IMR-90 (cell line): ENCODE measurements around the gene TBC1D22A. TPM values are rescaled to one million over a fixed set of nuclear protein-coding genes. Genes with fewer than 3 reads are reported as not detected.

ENCODE experiments used
- ATAC-seq: fragments of 200-7000 bp; cut with Tn5 transposase; 2 replicates; pipeline ENCODE4 v1.9.1; 2020; ENCODE audit warnings: low read depth, mild to moderate bottlenecking, moderate library complexity
- BruUV-seq: library from RNA; stranded (reverse); fragments of 400-500 nt; replicated peaks from 2 replicates; lab custom pipeline; 2021; lab: Mats Ljungman, UMichigan
- CTCF ChIA-PET: fragments of 300-600 bp; formaldehyde crosslinking; extraction: SDS; loops from one replicate; lab custom pipeline; 2021; ENCODE audit warnings: antibody characterized with exemption; lab: Yijun Ruan, JAX
- POLR2A ChIA-PET: fragments of 300-600 bp; sonication (Branson Sonifier 250); formaldehyde crosslinking; loops from one replicate; lab custom pipeline; 2022; ENCODE audit warnings: antibody characterized with exemption; ENCODE audit not compliant: unreplicated experiment; lab: Charles Lee
- DNase-seq: peaks from one replicate; pipeline ENCODE4 v3.0.0; 2013
- H2AFZ ChIP-seq: replicated peaks from 2 replicates; pipeline ENCODE3; 2013; ENCODE audit warnings: low read length, mild to moderate bottlenecking; ENCODE audit not compliant: poor library complexity
- H2AK5ac ChIP-seq: 2 replicates; pipeline ENCODE4 v1.6.1; 2013; ENCODE audit warnings: low read depth, low read length, inconsistent platforms
- H2AK9ac ChIP-seq: replicated peaks from 2 replicates; pipeline ENCODE3; 2013; ENCODE audit warnings: mild to moderate bottlenecking, low read depth, low read length, moderate library complexity; ENCODE audit not compliant: poor library complexity
- H2BK120ac ChIP-seq: 2 replicates; pipeline ENCODE4 v1.6.1; 2013; ENCODE audit warnings: low read depth, low read length, inconsistent platforms
- H2BK15ac ChIP-seq: 3 replicates; pipeline ENCODE4 v1.6.1; 2013; ENCODE audit warnings: low read depth, low read length, inconsistent platforms
- H2BK20ac ChIP-seq: 2 replicates; pipeline ENCODE4 v1.6.1; 2013; ENCODE audit warnings: low read depth, mild to moderate bottlenecking, inconsistent platforms, low read length, moderate library complexity
- H2BK5ac ChIP-seq: 2 replicates; pipeline ENCODE4 v1.6.1; 2013; ENCODE audit warnings: mild to moderate bottlenecking, low read depth, low read length, inconsistent platforms; ENCODE audit not compliant: poor library complexity, severe bottlenecking
- H3K14ac ChIP-seq: replicated peaks from 2 replicates; pipeline ENCODE4 v1.6.1; 2013; ENCODE audit warnings: low read depth, low read length, inconsistent platforms
- H3K18ac ChIP-seq: 2 replicates; pipeline ENCODE4 v1.6.1; 2013; ENCODE audit warnings: low read depth, low read length, control low read depth
- H3K23ac ChIP-seq: 2 replicates; pipeline ENCODE4 v1.6.1; 2013; ENCODE audit warnings: low read depth, low read length, inconsistent platforms
- H3K27ac ChIP-seq: 2 replicates; pipeline ENCODE4 v1.5.1; 2013; ENCODE audit warnings: mild to moderate bottlenecking, control low read depth, low read length; ENCODE audit not compliant: insufficient read depth
- H3K27me3 ChIP-seq: 2 replicates; pipeline ENCODE4 v1.6.1; 2013; ENCODE audit warnings: low read length; ENCODE audit not compliant: control insufficient read depth, insufficient read depth
- H3K36me3 ChIP-seq: 2 replicates; pipeline ENCODE4 v1.6.1; 2013; ENCODE audit warnings: low read length, mixed read lengths; ENCODE audit not compliant: control insufficient read depth, insufficient read depth
- H3K4ac ChIP-seq: 2 replicates; pipeline ENCODE4 v1.6.1; 2013; ENCODE audit warnings: low read depth, low read length, inconsistent platforms
- H3K4me1 ChIP-seq: 2 replicates; pipeline ENCODE4 v1.6.1; 2013; ENCODE audit warnings: low read length, mixed read lengths; ENCODE audit not compliant: control insufficient read depth, insufficient read depth
- H3K4me2 ChIP-seq: 2 replicates; pipeline ENCODE4 v1.6.1; 2013; ENCODE audit warnings: low read depth, mild to moderate bottlenecking, control low read depth, low read length, moderate library complexity
- H3K4me3 ChIP-seq: 2 replicates; pipeline ENCODE4 v1.5.1; 2013; ENCODE audit warnings: low read depth, mild to moderate bottlenecking, control low read depth, low read length, moderate library complexity; ENCODE audit not compliant: insufficient read depth
- H3K56ac ChIP-seq: 2 replicates; pipeline ENCODE4 v1.6.1; 2013; ENCODE audit warnings: low read length, inconsistent platforms; ENCODE audit not compliant: insufficient read depth; ENCODE audit errors: extremely low read depth
- H3K79me1 ChIP-seq, 2 experiments: 2 replicates each; pipeline ENCODE4 v1.6.1; 2013; ENCODE audit warnings: low read length in 2 of 2, inconsistent platforms in 1 of 2, low read depth in 1 of 2
- H3K9ac ChIP-seq: 2 replicates; pipeline ENCODE4 v1.6.1; 2013; ENCODE audit warnings: low read depth, low read length, control low read depth
- H3K9me1 ChIP-seq: 2 replicates; pipeline ENCODE4 v1.6.1; 2013; ENCODE audit warnings: low read length, inconsistent platforms; ENCODE audit not compliant: insufficient read depth
- H3K9me3 ChIP-seq: 2 replicates; pipeline ENCODE4 v1.6.1; 2013; ENCODE audit warnings: low read length; ENCODE audit not compliant: control insufficient read depth, insufficient read depth
- H4K20me1 ChIP-seq: 2 replicates; pipeline ENCODE4 v1.6.1; 2013; ENCODE audit warnings: low read length, inconsistent platforms; ENCODE audit not compliant: insufficient read depth
- H4K5ac ChIP-seq: 2 replicates; pipeline ENCODE4 v1.6.1; 2013; ENCODE audit warnings: mild to moderate bottlenecking, low read depth, low read length, control low read depth
- H4K8ac ChIP-seq, 2 experiments: 2 replicates each; pipeline ENCODE4 v1.6.1; 2013; ENCODE audit warnings: low read depth in 2 of 2, low read length in 2 of 2, control low read depth in 1 of 2, inconsistent platforms in 1 of 2
- H4K91ac ChIP-seq: 2 replicates; pipeline ENCODE4 v1.6.1; 2013; ENCODE audit warnings: low read depth, low read length, inconsistent platforms; ENCODE audit not compliant: insufficient read depth
- MXI1 ChIP-seq: IDR thresholded peaks from 2 replicates; pipeline ENCODE4 v1.6.1; 2012; ENCODE audit warnings: low read depth, mild to moderate bottlenecking, low read length, moderate library complexity, borderline replicate concordance
- RAD21 ChIP-seq: IDR thresholded peaks from 2 replicates; pipeline ENCODE4 v1.6.1; 2012; ENCODE audit warnings: low read length, improper control_type of control experiment
- SMC3 ChIP-seq: fragments of 150-350 bp; IDR thresholded peaks from 2 replicates; pipeline ENCODE4 v1.6.1; 2016; ENCODE audit warnings: low read depth, mild to moderate bottlenecking, antibody characterized with exemption, low read length, moderate library complexity
- WGBS, 2 experiments: methylation state at CpG; one replicate each; pipeline versions ENCODE4 v1.1.5 to v1.1.7; 2013; ENCODE audit warnings: missing lambda C conversion rate in 2 of 2; ENCODE audit not compliant: insufficient read length in 1 of 2; ENCODE audit errors: extremely low coverage in 2 of 2; 5-methylcytosine and 5-hydroxymethylcytosine counted together
- dilution Hi-C: fragments of 300-500 bp; cut with HindIII; formaldehyde crosslinking; loops from one replicate; pipeline ENCODE4 v1.14.3; 2018; ENCODE audit warnings: low sequenced_read_pairs; ENCODE audit not compliant: unreplicated experiment
- in situ Hi-C: fragments of 300-500 bp; cut with MboI; formaldehyde crosslinking; loops from 3 replicates; pipeline ENCODE4 v1.14.3; 2019; ENCODE audit warnings: low sequenced_read_pairs, inconsistent platforms, mixed read lengths
- intact Hi-C: fragments of 100-400 bp; cut with micrococcal nuclease; formaldehyde crosslinking; loops from 2 replicates; pipeline ENCODE4 v1.10.0; 2022
- polyA plus RNA-seq, 3 experiments: library from polyadenylated mRNA; depleted of rRNA; stranded (reverse); fragments of >200 nt; gene quantifications; 2 replicates each; pipeline ENCODE4 v1.2.3, GENCODE V29; 2012; ENCODE audit warnings: low replicate concordance in 1 of 3
- total RNA-seq: library from RNA; depleted of rRNA; stranded (reverse); fragments of >200 nt; gene quantifications from 2 replicates; pipeline ENCODE4 v1.2.3, GENCODE V29; 2012
- TF ChIP-seq, protein P1 (sequence below): conservative IDR thresholded peaks from 2 replicates; pipeline ENCODE4 v1.5.1; 2012; ENCODE audit warnings: mild to moderate bottlenecking, low read depth, low read length, improper control_type of control experiment

Gene TBC1D22A
- total and polyA plus RNA-seq, 2 of the 4 experiments (the other 2 are of a cell fraction), result 9.0 to 16.7 TPM

DNA sequence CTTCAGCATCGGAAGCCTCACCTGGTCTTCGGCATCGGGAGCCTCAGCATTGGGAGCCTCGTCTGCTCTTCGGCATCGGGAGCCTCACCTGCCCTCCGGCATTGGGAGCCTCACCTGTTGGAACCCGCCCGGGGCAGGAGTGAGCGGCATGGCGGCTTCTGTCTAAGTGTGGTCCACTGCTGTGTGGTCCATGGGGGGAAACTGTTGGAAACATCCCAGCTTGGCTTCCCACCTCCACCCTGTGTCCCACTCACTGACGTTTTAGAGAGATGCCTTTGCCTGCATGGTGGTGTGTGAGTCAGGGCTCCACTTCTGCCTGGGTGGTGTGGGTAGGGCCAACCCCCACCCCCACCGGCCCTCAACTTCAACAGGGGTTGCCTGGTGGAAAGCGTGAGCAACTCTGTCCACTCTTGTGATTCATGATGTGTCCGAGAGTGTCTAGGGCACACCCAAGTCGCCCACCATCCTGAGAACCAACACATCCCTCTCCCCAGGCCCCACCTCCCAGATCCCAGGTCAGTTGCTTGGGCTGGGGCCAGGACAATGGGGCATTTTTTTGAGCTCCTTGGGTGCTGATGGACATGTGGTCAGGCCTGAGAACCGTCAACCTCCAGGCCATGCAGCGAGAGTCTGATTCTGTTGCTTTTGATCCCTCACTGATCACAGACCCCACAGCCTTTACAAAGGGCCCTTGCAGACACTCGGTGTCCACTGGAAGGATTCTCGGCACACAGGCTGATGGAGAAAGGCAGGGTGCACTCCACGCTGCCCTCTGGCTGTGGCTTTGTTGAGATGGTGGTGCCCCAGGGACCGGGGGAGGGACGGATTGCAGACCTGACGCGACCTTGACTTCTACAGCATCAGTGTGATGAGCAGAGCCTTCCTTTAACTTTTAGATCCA lies 406.7 kb downstream of the TBC1D22A start:
- no peak overlapping the region for H2BK20ac ChIP-seq
- H2BK15ac ChIP-seq, result no peak overlapping the region
- CTCF ChIA-PET, result no interaction called here

More for the DNA sequence above, 406.7 kb downstream of the TBC1D22A start:
- no peaks in the 10 kb centered on the region for H3K36me3 ChIP-seq
- H3K4ac ChIP-seq, result no peak overlapping the region
- H3K27me3 ChIP-seq, result no peaks in the 10 kb centered on the region
- H2AK9ac ChIP-seq, result peak overlapping the region; percentile 48
- no peak overlapping the region for H3K18ac ChIP-seq
- no CpG with 5 or more reads among the region's 25 CpGs for WGBS, 2 experiments
- dilution Hi-C loops (no loop called here), in situ Hi-C loops (no loop called here), intact Hi-C loops (no loop called here)
- no peak overlapping the region for H4K8ac ChIP-seq
- H4K20me1 ChIP-seq, result no peaks in the 10 kb centered on the region; the same call in 1 of the 2 replicates
- H3K9me3 ChIP-seq, result no peaks in the 10 kb centered on the region
- no peak overlapping the region for H4K91ac ChIP-seq
- no peak overlapping the region for H2BK120ac ChIP-seq
- TF ChIP-seq RAD21 (peak; percentile 45), SMC3 (peak; percentile 35; the same call in 1 of the 2 replicates), MXI1 (no peak)
- TF ChIP-seq, protein P1, sequence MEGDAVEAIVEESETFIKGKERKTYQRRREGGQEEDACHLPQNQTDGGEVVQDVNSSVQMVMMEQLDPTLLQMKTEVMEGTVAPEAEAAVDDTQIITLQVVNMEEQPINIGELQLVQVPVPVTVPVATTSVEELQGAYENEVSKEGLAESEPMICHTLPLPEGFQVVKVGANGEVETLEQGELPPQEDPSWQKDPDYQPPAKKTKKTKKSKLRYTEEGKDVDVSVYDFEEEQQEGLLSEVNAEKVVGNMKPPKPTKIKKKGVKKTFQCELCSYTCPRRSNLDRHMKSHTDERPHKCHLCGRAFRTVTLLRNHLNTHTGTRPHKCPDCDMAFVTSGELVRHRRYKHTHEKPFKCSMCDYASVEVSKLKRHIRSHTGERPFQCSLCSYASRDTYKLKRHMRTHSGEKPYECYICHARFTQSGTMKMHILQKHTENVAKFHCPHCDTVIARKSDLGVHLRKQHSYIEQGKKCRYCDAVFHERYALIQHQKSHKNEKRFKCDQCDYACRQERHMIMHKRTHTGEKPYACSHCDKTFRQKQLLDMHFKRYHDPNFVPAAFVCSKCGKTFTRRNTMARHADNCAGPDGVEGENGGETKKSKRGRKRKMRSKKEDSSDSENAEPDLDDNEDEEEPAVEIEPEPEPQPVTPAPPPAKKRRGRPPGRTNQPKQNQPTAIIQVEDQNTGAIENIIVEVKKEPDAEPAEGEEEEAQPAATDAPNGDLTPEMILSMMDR, result peak; percentile 44
- H3K4me3 ChIP-seq, result no peak overlapping the region
- H3K56ac ChIP-seq, result no peak overlapping the region
- H3K23ac ChIP-seq, result no peak overlapping the region
- H3K9me1 ChIP-seq, result no peaks in the 10 kb centered on the region
- no peak overlapping the region for H2AFZ ChIP-seq
- no TSS peak for BruUV-seq
- H3K4me2 ChIP-seq, result no peak overlapping the region
- DNase-seq (peak; percentile 8), ATAC-seq (peak; percentile 63)
- H3K9ac ChIP-seq, result no peak overlapping the region
- H4K5ac ChIP-seq, result no peak overlapping the region
- POLR2A ChIA-PET, result no interaction called here
- no peak overlapping the region for H2BK5ac ChIP-seq
- no peak overlapping the region for H3K27ac ChIP-seq
- no peak overlapping the region for H3K14ac ChIP-seq
- H3K4me1 ChIP-seq, result no peaks in the 10 kb centered on the region
- no peak overlapping the region for H2AK5ac ChIP-seq
- no peaks in the 10 kb centered on the region; a peak in 1 of 4 replicates for H3K79me1 ChIP-seq
